Dendritic cell treated with granulocyte-macrophage colony-stimulating factor and Interleukin-4, amounts not matched to agents 40 ng/mL and 50 ng/mL, for 4 days (primary cell): ENCODE data around the gene RPP40.

Experiments used
- H3K27ac Mint-ChIP-seq: one replicate; pipeline ENCODE4 v1.8.0; 2022; ENCODE audit warnings: mild to moderate bottlenecking, mixed read lengths
- H3K27me3 Mint-ChIP-seq: one replicate; pipeline ENCODE4 v1.8.0; 2022; ENCODE audit warnings: mild to moderate bottlenecking, mixed read lengths
- H3K36me3 Mint-ChIP-seq: one replicate; pipeline ENCODE4 v1.8.0; 2022; ENCODE audit warnings: low read depth, mixed read lengths
- H3K4me1 Mint-ChIP-seq: one replicate; pipeline ENCODE4 v1.8.0; 2022; ENCODE audit warnings: low read depth, mixed read lengths
- H3K4me3 Mint-ChIP-seq: one replicate; pipeline ENCODE4 v1.8.0; 2022; ENCODE audit warnings: mild to moderate bottlenecking, moderate library complexity, mixed read lengths
- H3K9me3 Mint-ChIP-seq: one replicate; pipeline ENCODE4 v1.8.0; 2022; ENCODE audit warnings: mixed read lengths
- intact Hi-C: fragments of 100-400 bp; cut with micrococcal nuclease; formaldehyde crosslinking; loops from one replicate; pipeline ENCODE4 v1.15.0; 2022

Gene RPP40

GRCh38 chr6:5004373-5005037, 668 bp upstream of the RPP40 start:
- intact Hi-C loops = no loop called here
- H3K4me3 Mint-ChIP-seq = peak overlapping the region; percentile 91
- H3K4me1 Mint-ChIP-seq = no peaks in the 10 kb centered on the region
- H3K27me3 Mint-ChIP-seq = no peaks in the 10 kb centered on the region
- peaks cover 11% of the 10 kb centered on the region for H3K36me3 Mint-ChIP-seq
- H3K9me3 Mint-ChIP-seq = no peaks in the 10 kb centered on the region
- H3K27ac Mint-ChIP-seq = peak overlapping the region; percentile 85

DNA sequence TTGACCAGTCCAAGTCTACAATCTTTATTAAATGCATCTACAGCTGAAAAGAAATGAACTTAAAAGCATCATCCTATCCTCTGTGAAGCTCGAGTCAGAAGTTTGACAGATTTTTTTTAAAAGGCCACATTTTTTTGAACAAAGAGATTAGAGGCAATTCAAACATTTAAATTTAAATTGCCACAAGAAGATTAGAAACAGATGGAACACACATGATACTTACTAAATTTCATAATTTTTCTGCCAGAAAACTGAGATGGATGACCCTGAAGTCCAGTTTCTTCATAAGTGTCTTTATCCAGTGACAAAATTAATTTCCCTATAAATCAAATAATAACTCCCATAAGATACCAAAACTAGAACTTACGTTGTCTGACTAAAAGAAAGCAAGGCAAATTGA, 4.3 kb downstream of the RPP40 start:
- Mint-ChIP-seq H3K36me3 (peaks cover 18% of the 10 kb centered on the region), H3K27ac (no peak overlapping the region)

GRCh38 chr6:4997862-4998261, 6.0 kb downstream of the RPP40 start:
- no peaks in the 10 kb centered on the region for H3K27me3 Mint-ChIP-seq
- H3K36me3 Mint-ChIP-seq = peaks cover 7% of the 10 kb centered on the region
- H3K4me1 Mint-ChIP-seq = no peaks in the 10 kb centered on the region
- no peak overlapping the region for H3K27ac Mint-ChIP-seq
- H3K4me3 Mint-ChIP-seq = no peak overlapping the region
- intact Hi-C loops = no loop called here
- H3K9me3 Mint-ChIP-seq = no peaks in the 10 kb centered on the region

More for the DNA sequence above, 4.3 kb downstream of the RPP40 start:
- H3K9me3 Mint-ChIP-seq = no peaks in the 10 kb centered on the region
- no peaks in the 10 kb centered on the region for H3K27me3 Mint-ChIP-seq
- no peak overlapping the region for H3K4me3 Mint-ChIP-seq
- intact Hi-C loops = no loop called here
- H3K4me1 Mint-ChIP-seq = no peaks in the 10 kb centered on the region

DNA sequence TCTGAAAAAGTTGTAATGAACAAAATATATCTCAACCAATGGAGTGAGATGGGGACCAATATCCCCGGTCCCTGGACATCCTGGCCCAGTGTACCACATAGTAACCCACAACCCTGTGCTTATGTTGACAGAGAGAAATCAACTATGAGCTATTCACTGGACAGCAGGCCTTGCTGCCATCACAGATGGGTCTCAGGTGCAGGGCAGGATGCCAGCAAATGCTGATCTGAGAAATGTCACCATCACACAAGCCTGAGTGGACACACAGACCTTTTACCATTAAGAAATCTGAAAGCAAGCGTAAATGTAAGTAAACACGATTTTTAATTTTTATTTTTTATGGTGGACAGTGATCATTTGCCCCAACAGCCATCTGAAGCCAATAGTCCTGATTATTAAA, 9.1 kb downstream of the RPP40 start:
- no peaks in the 10 kb centered on the region for H3K9me3 Mint-ChIP-seq
- no peak overlapping the region for H3K4me3 Mint-ChIP-seq
- no peaks in the 10 kb centered on the region for H3K4me1 Mint-ChIP-seq
- intact Hi-C loops = no loop called here
- H3K27ac Mint-ChIP-seq = no peak overlapping the region
- H3K27me3 Mint-ChIP-seq = no peaks in the 10 kb centered on the region
- peaks cover 7% of the 10 kb centered on the region for H3K36me3 Mint-ChIP-seq

GRCh38 chr6:4987432-4987831, 16.4 kb downstream of the RPP40 start:
- Mint-ChIP-seq H3K4me1 (no peaks in the 10 kb centered on the region), H3K4me3 (no peak overlapping the region), H3K27me3 (no peaks in the 10 kb centered on the region), H3K27ac (no peak overlapping the region), H3K9me3 (no peaks in the 10 kb centered on the region), H3K36me3 (no peaks in the 10 kb centered on the region)
- intact Hi-C loops = no loop called here

DNA sequence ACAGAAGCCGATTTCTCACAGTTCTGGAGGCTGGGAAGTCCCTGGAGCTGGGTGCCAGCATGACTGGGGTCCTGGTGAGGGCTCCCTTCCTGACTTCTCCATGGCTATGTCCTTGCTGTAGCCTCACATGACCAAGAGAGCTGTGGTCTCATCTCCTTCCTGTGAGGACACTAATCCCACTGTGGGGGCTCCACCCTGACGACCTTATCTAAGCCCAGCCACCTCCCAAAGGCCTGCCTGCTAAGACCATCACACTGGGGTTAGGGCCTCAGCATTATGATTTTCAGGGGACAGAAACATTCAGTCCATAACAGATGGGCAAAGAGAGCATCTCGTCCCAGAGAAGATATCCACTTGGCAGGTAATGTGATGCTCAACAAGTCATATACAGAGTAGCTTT, 16.8 kb downstream of the RPP40 start:
- intact Hi-C loops = no loop called here
- Mint-ChIP-seq H3K4me1 (no peaks in the 10 kb centered on the region), H3K27me3 (no peaks in the 10 kb centered on the region), H3K27ac (no peak overlapping the region), H3K4me3 (no peak overlapping the region), H3K36me3 (no peaks in the 10 kb centered on the region), H3K9me3 (no peaks in the 10 kb centered on the region)

DNA sequence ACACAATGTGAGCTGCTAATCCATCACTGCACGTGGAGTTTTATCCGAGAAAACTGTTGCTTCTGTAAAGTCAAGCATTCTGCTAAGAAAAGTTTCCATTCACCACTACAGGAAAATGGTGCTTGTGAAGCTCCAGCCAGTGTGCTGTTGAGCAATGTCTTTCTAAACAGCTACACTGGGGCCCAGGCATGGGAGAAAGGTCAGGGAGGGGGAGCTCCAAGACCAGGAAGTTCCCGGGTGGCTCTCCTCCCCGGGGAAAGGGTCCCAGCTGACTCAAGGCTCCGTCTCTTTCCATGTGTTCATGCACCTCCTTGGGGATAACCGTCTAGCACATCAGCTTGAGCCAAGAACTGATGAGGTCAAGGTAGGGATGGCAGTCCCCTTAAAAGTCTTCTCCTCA, 20.5 kb downstream of the RPP40 start:
- H3K9me3 Mint-ChIP-seq = peaks cover 23% of the 10 kb centered on the region
- H3K27ac Mint-ChIP-seq = no peak overlapping the region
- no peak overlapping the region for H3K4me3 Mint-ChIP-seq
- no peaks in the 10 kb centered on the region for H3K27me3 Mint-ChIP-seq
- no peaks in the 10 kb centered on the region for H3K36me3 Mint-ChIP-seq
- intact Hi-C loops = no loop called here
- no peaks in the 10 kb centered on the region for H3K4me1 Mint-ChIP-seq

- Mint-ChIP-seq H3K4me1 (no peaks in the 10 kb centered on the region), H3K27me3 (no peaks in the 10 kb centered on the region), H3K9me3 (peaks cover 29% of the 10 kb centered on the region), H3K36me3 (no peaks in the 10 kb centered on the region), H3K27ac (no peak overlapping the region), H3K4me3 (no peak overlapping the region)
- intact Hi-C loops = no loop called here
Observed at GRCh38 chr6:4981761-4982160, 22.1 kb downstream of the RPP40 start.

GRCh38 chr6:4979426-4979825, 24.4 kb downstream of the RPP40 start:
- H3K9me3 Mint-ChIP-seq = peaks cover 29% of the 10 kb centered on the region
- intact Hi-C loops = no loop called here
- no peaks in the 10 kb centered on the region for H3K36me3 Mint-ChIP-seq
- no peak overlapping the region for H3K27ac Mint-ChIP-seq
- H3K27me3 Mint-ChIP-seq = no peaks in the 10 kb centered on the region
- H3K4me3 Mint-ChIP-seq = no peak overlapping the region
- no peaks in the 10 kb centered on the region for H3K4me1 Mint-ChIP-seq

DNA sequence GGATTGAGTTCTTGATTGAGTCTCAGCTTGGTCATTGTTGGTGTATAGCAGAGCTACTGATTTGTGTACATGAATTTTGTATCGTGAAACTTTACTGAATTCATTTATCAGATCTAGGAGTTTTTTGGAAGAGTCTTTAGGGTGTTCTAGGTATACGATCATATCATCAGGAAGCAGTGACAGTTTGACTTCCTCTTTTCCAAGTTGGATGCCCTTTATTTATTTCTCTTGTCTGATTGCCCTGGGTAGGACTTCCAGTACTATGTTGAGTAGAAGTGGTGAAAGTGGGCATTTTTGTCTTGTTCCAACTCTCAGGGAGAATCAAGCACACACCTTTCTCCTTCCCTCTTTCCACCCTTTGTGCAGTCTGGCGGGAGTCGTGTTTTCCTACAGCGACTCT, 26.4 kb downstream of the RPP40 start:
- Mint-ChIP-seq H3K27ac (no peak overlapping the region), H3K4me1 (no peaks in the 10 kb centered on the region), H3K9me3 (peaks cover 29% of the 10 kb centered on the region), H3K36me3 (no peaks in the 10 kb centered on the region), H3K27me3 (no peaks in the 10 kb centered on the region), H3K4me3 (no peak overlapping the region)
- intact Hi-C loops = no loop called here

GRCh38 chr6:4975506-4975905, 28.3 kb downstream of the RPP40 start:
- H3K27ac Mint-ChIP-seq = no peak overlapping the region
- intact Hi-C loops = no loop called here
- H3K4me3 Mint-ChIP-seq = no peak overlapping the region
- no peaks in the 10 kb centered on the region for H3K4me1 Mint-ChIP-seq
- H3K9me3 Mint-ChIP-seq = peaks cover 28% of the 10 kb centered on the region
- H3K27me3 Mint-ChIP-seq = no peaks in the 10 kb centered on the region
- no peaks in the 10 kb centered on the region for H3K36me3 Mint-ChIP-seq

DNA sequence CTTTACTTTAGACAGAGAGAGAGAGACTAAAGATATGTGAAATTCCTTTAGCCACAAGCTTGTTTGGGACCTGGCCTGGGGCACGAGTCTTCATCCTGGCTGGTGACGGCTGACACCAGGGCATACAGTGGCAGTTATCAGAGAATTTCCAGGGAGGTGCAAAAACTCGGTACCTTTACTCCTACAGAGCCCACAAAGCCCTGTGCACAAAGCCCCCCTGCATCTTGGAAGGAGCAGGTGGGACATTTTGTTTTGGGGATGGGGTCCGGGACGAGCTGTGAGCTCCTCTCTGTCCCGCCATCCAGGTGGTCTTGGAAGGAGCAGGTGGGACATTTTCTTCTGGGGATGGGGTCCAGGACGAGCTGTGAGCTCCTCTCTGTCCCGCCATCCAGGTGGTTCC, 28.9 kb downstream of the RPP40 start:
- no peak overlapping the region for H3K27ac Mint-ChIP-seq
- H3K9me3 Mint-ChIP-seq = peaks cover 22% of the 10 kb centered on the region
- H3K27me3 Mint-ChIP-seq = no peaks in the 10 kb centered on the region
- no peaks in the 10 kb centered on the region for H3K36me3 Mint-ChIP-seq
- no peak overlapping the region for H3K4me3 Mint-ChIP-seq
- no peaks in the 10 kb centered on the region for H3K4me1 Mint-ChIP-seq
- intact Hi-C loops = no loop called here

DNA sequence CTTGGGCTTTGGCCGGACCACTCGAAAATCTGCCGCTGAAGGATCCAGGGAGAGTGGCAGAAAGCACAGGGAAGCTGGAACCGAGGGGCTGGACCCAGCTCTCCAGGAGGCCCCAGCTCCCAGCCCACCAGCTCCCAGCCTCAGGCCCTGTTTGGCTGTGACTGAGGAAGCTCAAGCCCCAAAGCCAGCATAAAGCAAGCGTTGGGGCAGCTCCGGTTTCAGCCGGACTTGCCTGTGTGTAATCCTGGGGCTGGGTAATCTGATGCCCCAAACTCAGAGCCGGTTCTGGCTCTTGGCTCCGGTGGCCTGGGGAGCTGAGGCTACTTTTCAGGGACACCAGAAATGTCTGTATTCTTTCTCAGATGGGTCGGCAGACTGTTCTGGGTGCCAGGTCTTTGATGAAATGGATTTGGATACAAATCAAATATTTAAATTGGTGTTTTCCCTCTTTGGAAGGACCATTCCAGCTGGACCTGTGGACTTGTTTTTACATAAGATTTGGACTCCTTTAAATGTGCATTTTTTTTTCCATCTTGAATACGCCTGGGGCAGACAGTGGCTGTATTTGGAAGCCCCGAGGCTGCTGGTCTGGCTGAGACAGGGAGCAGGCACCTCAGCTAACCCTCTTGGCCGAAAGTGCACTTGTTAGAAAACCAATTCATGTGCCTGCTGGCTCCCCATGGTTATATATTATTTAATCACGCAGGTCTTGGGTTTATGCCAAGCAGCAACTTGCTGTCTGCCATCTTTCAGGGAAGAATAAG, 29.7 kb downstream of the RPP40 start:
- Mint-ChIP-seq H3K27me3 (no peaks in the 10 kb centered on the region), H3K4me1 (no peaks in the 10 kb centered on the region), H3K9me3 (peaks cover 14% of the 10 kb centered on the region), H3K27ac (no peak overlapping the region), H3K4me3 (no peak overlapping the region), H3K36me3 (no peaks in the 10 kb centered on the region)
- intact Hi-C loops = no loop called here

DNA sequence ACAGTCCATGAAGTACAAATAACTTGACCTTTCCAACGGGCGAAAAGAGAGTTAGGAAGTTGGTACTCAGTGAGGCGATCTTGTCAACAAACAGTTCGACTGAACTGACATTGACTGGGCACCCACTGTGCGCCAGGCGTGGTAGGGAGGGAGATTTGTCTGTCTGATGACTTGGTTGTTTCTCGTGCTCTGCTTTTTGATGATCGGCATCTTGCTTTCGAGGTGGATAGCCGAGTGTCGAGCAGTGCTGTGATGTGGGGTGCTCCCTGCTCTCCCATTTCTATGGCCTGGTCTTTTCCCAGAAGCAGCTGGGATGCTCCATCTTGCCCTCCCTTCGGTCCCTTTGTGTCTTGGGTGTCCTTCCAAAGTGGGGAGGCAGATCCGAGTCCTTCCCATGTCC, 30.4 kb downstream of the RPP40 start:
- Mint-ChIP-seq H3K27ac (no peak overlapping the region), H3K4me3 (no peak overlapping the region), H3K9me3 (peaks cover 7% of the 10 kb centered on the region), H3K27me3 (no peaks in the 10 kb centered on the region), H3K36me3 (no peaks in the 10 kb centered on the region), H3K4me1 (no peaks in the 10 kb centered on the region)
- intact Hi-C loops = no loop called here

DNA sequence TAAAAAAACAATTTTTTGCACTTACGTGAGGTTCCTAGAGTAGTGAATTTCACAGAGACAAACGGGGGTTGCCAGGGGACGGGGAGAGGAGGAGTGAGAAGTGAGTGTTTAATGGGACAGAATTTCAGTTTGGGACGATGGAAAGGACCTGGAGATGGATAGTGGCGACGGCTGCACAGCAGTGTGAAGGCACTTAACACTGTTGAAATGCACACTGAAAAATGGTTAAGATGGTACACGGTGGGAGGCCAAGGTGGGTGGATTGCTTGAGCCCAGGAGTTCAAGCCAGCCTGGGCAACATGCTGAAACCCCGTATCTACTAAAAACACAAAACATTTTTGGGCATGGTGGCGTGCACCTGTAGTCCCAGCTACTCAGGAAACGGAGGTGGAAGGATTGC, 31.4 kb downstream of the RPP40 start:
- Mint-ChIP-seq H3K27me3 (no peaks in the 10 kb centered on the region), H3K4me3 (no peak overlapping the region), H3K4me1 (no peaks in the 10 kb centered on the region), H3K36me3 (no peaks in the 10 kb centered on the region), H3K9me3 (no peaks in the 10 kb centered on the region), H3K27ac (no peak overlapping the region)
- intact Hi-C loops = no loop called here
